Retinal pigment epithelial cell (primary cell): ENCODE results near the gene CNOT10.

Experiments
- DNase-seq: peaks from one replicate; pipeline ENCODE4 v3.0.0-alpha.2; 2010; ENCODE audit warnings: low read depth
- H3K4me3 ChIP-seq: 2 replicates; pipeline ENCODE4 v1.5.1; 2011; ENCODE audit warnings: mild to moderate bottlenecking, low read length, control low read depth, moderate library complexity
- CTCF ChIP-seq: conservative IDR thresholded peaks from 2 replicates; pipeline ENCODE4 v1.5.1; 2011; ENCODE audit warnings: low read depth, low read length, control low read depth, inconsistent platforms

The CNOT10 gene

GRCh38 chr3:32706348-32707025, 21.5 kb downstream of the CNOT10 start:
- no peak overlapping the region for H3K4me3 ChIP-seq
- TF ChIP-seq CTCF, result no peak
- DNase-seq, result no peak

GRCh38 chr3:32707026-32707370, 22.0 kb downstream of the CNOT10 start:
- no peak for TF ChIP-seq CTCF
- no peak for DNase-seq
- H3K4me3 ChIP-seq, result no peak overlapping the region

- TF ChIP-seq CTCF, result no peak
- no peak for DNase-seq
- no peak overlapping the region for H3K4me3 ChIP-seq
These were observed 23.8 kb downstream of the CNOT10 start for GRCh38 chr3:32708672-32709283.

- TF ChIP-seq CTCF, result no peak
- no peak for DNase-seq
- no peak overlapping the region for H3K4me3 ChIP-seq
These were observed 24.4 kb downstream of the CNOT10 start for GRCh38 chr3:32709346-32709745.

GRCh38 chr3:32712506-32713055, 27.6 kb downstream of the CNOT10 start:
- TF ChIP-seq CTCF, result no peak
- H3K4me3 ChIP-seq, result no peak overlapping the region
- DNase-seq, result no peak

GRCh38 chr3:32713181-32713580, 28.2 kb downstream of the CNOT10 start:
- DNase-seq, result no peak
- no peak for TF ChIP-seq CTCF
- H3K4me3 ChIP-seq, result no peak overlapping the region

- no peak for DNase-seq
- TF ChIP-seq CTCF, result no peak
- no peak overlapping the region for H3K4me3 ChIP-seq
These were observed 34.3 kb downstream of the CNOT10 start for GRCh38 chr3:32719335-32719734.
